C1 segment of cervical spinal cord (tissue), 14 donors: ENCODE measurements around the gene TRPC4.
"Not testable (repeated sequence)": the region's sequence is repeated elsewhere in the genome, so short reads cannot be mapped to it uniquely, and the experiment has no call there.

Experiments used
- DNase-seq, 14 donors: peaks; one replicate each; lab custom pipeline; 2025; lab: John Stamatoyannopoulos, UW

The TRPC4 gene

DNA sequence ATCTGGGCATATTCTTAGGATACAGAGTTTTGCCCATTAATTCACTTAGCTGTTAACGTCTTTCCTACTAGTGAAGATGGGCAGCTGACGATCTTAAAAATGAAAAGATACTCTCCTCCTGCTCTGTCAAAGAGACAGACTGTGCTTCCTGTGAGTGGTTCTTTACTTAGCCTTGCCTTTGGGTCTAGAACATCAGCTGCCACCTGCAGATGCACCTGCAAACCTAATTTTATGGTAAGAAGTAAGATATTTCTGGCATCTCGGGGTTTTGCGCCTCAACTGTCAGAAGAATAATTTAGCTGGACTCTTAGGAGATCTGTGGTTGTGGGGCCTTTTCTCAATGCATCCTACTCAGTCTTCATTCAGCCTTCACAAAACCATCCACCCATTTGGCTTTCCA lies 36.2 kb downstream of the TRPC4 start:
- no peak for DNase-seq

DNA sequence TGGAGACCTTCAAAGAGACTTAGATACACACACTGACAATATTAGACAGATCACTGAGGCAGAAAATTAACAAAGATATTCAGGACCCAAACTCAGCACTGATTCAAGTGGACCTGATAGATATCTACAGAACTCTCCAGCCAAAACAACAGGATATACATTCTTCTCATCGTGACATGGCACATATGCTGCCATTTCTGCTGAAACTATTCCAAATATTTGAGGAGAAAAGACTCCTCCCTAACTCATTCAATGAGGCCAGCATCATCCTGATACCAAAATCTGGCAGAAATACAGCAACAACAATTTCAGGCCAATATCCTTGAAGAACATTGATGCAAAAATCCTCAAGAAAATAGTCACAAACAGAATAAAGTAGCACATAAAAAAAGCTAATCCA lies 53.3 kb downstream of the TRPC4 start:
- DNase-seq: no peak

DNA sequence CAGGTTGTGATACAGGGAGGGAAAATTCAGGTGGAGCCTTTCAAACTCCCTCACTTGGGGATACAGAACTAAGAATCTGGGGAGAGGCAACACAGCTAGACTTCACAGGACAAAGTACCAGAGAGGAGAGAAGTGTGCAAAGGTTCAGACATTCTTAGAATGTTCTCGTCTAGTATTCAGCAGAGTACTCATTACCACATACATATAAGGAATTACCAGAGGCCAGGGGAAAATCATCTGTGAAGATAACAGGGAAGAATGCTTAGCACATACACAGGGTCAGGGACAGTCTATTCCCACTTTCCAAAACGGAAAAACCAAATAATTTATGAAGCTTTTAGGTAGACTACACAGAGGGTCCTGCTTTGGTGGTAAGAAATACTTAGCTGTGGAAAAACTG lies 58.1 kb downstream of the TRPC4 start:
- no peak for DNase-seq

DNA sequence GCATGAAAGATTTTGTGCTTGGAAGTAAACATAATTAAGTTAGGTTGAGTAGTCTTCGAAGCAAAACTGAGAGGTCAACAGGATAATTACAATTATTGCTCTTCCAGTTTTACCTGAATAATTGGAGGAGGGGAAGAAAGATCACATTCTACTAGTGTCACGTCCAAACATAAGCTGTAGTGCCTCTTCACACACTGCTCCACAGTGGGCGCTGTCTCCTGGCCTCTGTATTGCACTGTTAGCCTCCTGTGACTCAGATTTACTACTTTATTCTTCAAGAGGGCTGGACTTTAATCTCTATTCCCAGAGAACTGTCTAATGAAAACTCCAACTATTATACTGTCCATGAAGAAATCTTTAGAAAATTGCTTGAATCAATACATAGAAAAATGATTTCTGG lies 62.9 kb downstream of the TRPC4 start:
- DNase-seq: no peak

DNA sequence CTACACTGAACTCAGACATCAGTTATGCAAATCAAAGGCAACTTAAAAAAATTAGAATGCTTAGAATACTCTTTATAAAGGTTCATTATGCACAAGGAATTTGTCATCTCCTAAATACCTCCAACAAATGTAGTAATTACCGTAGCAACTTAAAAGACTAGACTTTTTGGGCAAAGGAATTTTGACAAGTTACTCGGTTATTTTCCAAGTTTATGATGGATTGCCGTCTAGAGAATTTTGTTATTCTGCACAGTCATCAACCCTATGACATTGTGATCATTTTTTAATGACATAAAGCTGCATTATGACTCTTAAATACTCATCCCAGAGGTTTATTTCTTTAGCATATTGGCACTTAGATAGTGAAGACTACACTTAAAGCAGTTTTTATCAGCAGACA lies 71.9 kb downstream of the TRPC4 start:
- DNase-seq: no peak

DNA sequence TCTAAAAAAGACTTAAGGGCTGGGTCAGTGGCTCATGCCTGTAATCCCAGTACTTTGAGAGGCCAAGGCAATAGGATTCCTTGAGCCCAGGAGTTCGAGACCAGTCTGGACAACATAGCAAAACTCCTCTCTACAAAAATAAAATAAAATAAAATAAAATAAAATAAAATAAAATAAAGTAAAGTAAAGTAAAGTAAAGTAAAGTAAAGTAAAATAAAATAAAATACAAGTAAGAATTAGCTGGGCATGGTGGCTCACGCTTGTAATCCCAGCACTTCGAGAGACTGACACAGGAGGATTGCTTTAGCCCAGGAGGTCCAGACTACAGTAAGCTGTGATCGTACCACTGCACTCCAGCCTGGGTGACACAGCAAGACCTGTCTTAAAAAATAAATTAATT lies 72.8 kb downstream of the TRPC4 start:
- DNase-seq: not testable (repeated sequence)

DNA sequence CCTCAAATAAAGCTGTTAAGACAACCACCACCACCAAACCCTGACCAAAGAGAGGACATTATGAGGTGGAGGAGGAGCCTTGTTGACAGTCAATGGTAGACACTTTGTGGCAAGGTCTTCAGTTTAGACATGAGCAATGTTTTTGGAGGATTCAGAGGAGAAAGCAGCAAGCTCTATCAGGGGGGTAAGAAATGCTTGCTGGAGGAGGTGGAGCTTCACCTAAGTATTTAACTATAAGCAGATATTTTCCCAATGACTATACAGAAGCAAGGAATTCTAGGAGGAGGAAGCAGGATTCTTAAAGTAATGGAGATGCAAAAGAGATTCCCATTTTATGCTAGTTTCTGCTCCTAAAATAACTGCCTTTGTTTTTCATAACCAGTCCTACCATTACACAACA lies 74.2 kb downstream of the TRPC4 start:
- DNase-seq: no peak

DNA sequence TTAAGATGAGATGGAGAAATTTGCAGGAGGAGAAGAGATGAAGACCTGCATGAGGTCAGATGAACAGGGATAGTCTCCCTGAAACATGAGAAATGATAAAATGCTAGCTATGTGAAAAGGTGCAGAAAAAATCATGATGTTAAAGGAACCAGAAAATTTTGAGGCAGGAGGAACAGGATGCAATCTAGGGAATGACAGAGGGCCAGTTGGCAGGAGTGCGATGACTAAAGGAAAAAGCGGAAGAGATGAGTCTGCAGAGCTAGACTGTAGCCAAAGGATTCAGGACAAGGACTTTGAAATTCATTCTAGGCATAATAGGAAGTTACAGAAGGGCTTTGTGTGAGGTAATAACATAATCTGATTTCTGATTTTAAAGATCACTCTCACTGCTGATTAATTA lies 77.9 kb downstream of the TRPC4 start:
- no peak for DNase-seq

DNA sequence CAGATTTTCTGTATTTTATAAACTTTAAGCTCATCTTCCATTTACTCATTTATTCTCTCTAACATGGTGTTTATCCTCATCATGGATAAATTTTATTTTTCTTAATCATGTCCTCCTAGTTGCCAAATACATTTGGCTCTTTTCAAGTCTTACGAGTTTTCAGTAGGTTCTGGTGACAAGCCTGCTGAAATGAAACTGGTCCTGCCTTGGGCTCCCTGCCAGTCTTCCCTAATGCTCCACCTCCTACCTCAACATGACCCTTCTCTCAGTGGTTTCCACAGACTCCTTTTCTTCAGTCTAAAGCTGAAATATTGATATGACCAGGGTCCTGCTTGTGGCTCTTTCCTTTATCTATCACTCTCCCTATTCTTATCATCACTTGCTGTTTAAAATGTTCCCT lies 81.2 kb downstream of the TRPC4 start:
- DNase-seq: no peak

DNA sequence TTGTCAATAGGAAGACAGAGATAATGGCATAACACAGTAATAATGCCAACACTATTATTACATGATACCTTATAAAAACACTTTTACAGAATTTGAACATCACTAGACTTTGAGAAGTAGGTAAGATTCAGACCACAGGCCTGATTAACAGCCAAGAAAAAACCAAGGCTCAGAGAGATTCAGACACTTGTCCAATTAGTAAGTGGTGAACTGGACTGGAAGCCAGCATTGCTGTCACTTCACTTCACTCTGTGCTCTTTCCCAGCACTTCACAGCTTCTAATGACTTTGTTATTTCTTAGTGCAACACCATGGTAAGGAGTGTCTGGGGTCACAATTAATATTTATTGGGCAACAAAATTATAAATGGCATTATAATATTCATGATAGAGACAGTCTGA lies 91.9 kb downstream of the TRPC4 start:
- DNase-seq: no peak

DNA sequence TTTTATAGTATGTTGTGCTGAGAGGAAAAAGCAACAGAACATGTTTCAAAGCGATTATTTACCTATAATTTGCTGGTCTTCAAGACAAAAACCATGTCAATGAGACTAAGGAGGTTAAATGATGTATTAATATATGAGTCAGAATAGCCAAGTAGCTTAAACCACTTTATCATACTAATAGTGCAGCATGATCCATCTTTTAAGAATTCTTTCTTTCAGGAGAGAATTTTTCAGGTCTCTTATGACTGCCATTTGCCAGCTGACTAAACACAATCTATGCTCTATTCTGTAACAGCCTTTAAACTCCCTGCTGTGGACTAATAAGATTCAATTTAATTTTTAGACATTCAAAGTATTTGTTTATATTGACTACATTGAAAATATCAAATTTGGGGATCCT lies 93.7 kb downstream of the TRPC4 start:
- no peak for DNase-seq

DNA sequence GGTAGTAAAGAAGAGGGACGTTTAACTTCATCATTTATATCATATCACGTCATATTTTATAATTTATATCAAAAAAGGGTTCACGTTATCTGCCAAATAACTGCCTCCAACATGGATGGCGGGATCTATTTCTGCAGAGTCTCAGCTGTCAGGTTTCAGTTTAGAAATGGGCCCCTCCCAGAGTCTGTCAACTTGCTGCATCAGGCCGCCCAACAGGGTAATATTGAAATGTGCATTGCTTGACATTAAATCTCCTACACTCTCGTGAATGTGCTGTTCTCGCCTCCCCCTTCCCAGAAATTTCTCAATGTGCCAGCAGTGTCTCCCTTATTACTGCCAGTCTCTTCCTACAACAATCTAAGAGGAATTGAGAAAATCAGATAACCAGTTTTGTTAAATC lies 96.9 kb downstream of the TRPC4 start:
- DNase-seq: no peak

DNA sequence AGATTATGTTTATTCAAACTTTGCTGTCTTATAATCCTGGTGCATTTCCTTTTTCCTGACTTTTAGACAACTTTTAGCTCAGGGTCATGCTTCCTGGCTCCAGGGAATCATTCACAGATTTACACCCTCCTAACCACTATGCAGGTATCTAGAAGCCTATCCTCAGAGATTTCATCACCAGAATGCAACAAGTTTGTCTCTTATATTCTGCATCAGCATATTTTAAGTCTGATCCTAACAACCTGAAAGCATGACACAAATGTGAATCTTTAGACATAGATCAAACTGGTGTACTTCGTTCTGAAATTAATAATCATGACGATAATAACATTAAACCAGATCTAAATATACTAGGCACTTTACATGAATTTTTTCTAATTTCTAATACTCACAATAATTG lies 100.0 kb downstream of the TRPC4 start:
- DNase-seq: no peak

DNA sequence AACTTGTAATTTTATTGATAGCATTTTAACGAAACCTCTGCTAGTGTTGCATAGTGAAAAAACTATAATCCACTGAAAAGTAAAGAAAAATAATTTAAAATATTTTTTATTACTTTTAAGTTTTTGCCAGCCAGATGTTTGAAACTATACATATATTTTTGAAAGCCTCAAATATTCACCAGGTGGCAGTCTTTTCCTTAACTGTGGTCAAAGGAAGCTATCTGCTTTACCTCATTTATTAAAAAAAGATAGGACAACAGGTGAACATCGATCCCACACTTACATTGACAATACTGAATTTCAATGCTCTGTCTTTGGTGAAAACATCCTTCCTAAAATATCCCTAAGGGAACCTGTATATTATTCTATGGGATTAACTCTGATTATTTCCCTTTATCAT lies 100.5 kb downstream of the TRPC4 start:
- no peak for DNase-seq

DNA sequence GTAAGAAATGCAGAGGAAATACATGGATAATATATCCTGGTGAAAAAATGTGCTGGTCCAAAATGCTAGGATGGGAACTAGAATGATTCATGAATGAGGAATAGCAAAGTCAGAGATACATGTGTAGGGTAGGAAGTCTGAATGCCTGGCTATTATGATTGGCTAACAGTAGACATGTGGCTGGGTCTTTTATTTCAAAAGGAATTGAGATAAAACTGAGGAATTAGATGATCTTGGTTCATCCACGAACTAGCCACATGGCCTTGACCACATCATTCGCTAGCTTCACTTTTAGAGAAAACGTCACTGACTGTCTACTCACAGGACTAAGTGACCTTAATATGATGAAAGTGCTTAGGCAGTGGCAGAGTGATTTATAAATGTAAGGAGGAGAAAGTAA lies 103.1 kb downstream of the TRPC4 start:
- DNase-seq: no peak

DNA sequence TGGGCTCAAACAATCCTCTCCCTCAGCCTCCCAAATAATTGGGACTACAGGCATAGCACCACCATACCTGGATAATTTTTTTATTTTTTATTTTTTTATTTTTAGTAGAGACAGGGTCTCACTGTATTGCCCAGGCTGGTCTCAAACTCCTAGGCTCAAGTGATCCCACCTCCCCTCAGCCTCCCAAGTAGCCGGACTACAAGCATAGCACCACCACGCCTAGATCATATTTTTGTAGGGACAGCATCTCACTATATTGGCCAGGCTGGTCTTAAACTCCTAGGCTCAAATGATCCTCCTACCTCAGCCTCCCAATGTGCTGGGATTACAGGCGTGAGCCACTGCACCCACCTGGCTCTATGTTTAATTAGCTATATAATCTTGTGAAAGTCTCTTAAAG lies 114.2 kb downstream of the TRPC4 start:
- DNase-seq: no peak

DNA sequence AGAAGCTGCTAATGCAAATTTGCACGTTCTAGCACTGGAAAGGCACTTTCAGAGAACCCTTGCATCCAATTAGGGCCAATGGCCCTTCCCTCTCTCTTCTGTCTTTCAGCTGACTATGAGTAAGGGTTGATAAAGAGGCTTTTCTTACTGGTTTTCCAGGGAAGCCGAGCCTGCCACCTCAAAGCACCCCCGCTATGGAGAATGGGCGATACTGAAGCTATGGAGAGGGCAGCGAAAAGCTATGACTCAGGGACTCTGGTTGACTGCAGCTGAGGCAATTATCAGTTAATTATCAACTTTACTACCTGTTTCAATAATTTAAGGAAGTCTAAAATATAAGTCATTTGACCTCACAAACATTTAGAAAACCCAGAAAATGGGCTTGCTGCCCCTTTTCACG lies 115.8 kb downstream of the TRPC4 start:
- DNase-seq: no peak

DNA sequence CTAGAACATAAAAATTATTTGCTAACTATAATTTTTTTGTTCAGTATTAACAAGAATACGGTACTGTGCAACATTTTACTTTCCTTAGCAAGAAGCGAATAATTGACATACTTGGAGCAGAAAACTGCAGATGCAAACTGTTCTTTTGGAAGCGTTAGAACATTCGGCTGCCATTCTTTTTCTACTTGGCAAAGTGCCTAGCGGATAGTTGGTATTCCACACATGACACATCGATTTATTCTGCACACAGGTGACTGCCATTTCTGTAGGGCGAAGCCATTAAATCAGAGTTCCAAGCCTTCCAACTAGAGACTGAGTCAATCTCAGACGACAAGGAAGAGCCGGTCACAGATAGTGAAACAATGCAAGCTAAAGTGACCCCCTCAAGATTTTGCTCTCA lies 117.4 kb downstream of the TRPC4 start:
- DNase-seq: no peak

DNA sequence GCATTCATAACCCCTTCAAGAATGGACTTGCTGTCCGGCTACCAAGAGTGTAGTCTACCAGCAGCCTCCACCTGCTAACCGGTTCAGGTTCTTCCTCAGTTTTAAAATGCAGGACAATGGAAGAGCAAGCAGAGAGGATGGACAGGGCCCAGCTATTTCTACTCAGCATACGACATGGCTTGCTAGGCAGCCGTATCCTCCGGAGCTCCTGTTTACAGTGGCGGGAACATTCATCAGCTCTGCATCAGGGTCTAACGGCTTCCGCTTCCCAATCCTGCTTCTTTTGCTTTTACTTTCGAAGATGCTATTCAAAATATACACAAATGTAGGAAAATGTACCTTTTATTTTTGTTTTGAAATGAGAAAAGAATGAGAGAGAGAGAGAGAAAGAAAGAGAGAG lies 118.5 kb downstream of the TRPC4 start:
- no peak for DNase-seq

DNA sequence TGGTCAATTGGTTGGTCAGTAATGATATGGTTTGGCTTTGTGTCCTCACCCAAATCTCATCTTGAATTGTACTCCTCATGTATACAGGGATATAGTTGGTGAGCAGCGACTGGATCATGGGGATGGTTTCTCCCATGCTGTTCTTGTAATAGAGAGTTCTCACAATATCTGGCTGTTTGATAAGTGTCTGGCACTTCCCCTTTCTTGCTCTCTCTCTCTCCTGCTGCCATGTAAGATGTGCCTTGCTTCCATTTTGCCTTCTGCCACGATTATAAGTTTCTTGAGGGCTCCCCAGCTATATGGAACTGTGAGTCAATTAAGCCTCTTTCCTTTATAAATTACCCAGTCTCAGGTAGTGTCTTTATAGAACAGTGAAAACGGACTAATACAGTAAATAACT lies 120.7 kb downstream of the TRPC4 start:
- DNase-seq: no peak

DNA sequence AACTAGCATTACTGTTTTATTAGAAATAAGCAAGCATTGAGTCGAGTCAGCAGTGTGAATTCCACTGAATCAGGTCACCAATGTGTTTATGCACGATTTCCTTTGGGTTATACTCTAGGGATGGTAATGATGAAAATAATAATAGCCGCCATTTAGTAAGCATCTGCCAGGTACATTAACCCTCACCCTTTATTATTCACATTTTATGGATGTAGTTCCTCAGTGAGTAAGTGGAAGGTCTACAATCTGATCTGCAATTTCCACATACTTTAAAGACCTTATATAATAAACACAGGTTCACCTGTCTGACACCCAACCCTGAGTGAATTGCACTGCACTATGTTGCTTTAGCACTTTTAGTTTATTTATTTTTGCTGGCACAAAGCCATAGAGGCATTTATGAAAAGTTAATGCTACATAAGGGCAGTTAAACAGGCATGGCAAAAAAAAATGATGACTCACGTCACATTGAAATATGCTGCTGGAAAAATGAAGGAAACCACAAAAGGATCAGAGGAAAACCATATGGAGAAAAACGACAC lies 122.4 kb downstream of the TRPC4 start:
- DNase-seq: no peak

DNA sequence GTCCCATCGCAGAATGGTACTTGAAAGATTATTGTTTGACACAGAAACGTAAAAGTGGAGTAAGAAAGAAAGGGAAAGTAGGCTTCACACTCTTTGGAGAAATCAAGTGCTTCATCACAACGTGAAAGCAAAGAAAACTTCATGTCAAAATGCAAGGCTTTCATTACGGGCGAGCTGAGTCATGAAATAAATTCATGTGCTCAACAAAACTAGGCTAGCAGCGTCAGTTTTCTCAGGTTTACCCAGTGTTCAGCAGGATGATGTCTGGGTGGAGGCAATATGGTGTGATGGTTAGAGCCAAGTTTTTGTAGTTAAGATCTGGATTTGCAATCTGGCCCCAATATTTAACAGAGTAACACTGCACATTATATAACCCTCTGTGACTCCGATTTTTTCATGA lies 128.0 kb downstream of the TRPC4 start:
- no peak for DNase-seq

DNA sequence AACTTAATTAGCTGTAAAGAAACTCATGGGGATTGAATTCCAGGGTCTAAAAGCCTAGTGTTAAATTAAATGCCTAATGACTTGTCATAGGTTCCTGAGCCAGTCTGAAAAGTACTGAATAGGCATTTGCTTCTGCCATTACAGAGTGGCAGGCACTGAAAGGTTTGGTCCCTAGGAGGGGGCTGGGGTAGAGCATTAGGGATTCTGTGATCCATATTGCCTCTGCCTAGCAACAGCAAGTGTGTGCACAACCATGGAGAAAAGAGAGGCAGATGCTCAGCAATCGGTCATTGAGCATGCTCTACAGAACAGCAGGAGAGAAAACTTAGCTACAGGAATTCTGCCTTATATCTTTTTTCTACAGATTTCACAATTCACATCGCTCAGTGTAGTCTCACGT lies 133.5 kb downstream of the TRPC4 start:
- no peak for DNase-seq

DNA sequence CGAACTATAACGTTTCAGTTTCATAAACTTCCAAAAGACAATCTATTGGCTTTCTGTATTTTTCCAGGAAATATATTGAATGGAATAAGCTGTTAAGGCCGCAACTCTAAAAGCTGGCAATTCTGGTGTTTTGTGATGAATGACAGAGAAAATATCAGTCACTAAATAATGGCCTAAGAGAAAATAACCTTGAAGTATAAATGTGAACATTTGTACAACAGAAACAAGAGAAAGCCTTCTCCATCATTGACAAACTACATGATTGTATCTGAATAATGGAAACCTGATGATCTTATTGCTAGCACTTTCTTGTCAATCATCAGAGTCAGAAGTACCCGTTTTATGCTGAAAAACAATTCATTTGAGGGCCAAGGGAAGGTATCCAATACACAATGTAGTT lies 134.3 kb downstream of the TRPC4 start:
- DNase-seq: no peak

DNA sequence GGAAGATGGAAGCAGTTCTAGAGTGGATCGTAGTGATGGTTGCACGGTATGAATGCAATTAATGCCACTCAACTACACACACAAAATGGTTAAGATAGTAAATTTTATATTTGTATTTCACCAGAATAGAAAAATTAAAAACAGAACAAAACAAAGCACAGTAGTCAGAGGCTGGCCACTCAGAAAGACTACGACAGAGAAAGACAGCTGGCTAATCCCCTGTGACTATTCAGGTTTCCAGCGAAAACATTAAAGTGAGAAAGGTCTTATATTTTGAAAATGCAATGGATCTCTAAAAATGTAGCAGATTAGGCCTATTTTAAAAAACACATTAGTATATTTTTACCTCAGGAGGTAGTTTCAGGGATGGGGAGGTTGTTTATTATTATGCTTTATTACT lies 139.7 kb downstream of the TRPC4 start:
- no peak for DNase-seq
